ENCODE results near the gene MYH2.

GRCh38 chr17:10598621-10599020 lies 49.2 kb upstream of the MYH2 start:
- TF ChIP-seq CTCF (IDR thresholded peaks at IDR 0.05) (no peak), POLR2A (IDR thresholded peaks at IDR 0.05) (no peak)

All from right lobe of liver (tissue), 4 donors.